Suppressor macrophage (primary cell): ENCODE data around the gene FGF5.
"Not testable (repeated sequence)": the region's sequence is repeated elsewhere in the genome, so short reads cannot be mapped to it uniquely, and the experiment has no call there.

Experiments used
- DNase-seq, 4 experiments: peaks; one replicate each; pipeline ENCODE4 v3.0.0-alpha.2; 2020 to 2022
- total RNA-seq, 17 experiments: gene quantifications; one replicate each; lab custom pipeline; 2026; ENCODE audit warnings: mixed read lengths in 6 of 17, inconsistent platforms in 3 of 17; lab: John Stamatoyannopoulos, UW

The FGF5 gene, protein sequence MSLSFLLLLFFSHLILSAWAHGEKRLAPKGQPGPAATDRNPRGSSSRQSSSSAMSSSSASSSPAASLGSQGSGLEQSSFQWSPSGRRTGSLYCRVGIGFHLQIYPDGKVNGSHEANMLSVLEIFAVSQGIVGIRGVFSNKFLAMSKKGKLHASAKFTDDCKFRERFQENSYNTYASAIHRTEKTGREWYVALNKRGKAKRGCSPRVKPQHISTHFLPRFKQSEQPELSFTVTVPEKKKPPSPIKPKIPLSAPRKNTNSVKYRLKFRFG
- 0 to 2.9 (median 0) reads per million in 17 experiments for total RNA-seq

DNA sequence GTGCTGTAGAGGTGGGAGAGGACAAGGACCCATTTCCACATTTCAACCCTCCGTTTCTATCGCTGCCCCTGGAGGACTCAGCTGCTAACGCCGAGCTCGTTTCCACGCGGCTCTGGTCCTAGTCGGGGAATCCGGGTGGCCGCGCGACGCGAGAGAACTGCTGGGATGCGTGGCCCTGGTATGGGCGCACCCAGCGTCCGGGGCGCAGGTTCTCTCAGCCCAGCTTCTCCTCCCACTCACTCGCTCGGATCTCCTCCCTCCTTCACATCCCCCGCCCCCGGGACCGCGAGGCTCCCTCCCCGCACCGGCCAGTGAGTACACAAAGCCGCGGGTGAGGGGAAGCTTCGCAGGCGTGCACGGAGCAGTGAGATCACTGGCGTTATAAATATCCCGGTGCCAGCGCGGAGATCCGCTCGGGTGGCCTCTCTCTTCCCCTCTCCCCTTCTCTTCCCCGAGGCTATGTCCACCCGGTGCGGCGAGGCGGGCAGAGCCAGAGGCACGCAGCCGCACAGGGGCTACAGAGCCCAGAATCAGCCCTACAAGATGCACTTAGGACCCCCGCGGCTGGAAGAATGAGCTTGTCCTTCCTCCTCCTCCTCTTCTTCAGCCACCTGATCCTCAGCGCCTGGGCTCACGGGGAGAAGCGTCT lies at the start of gene FGF5:
Gene FGF5 (plus strand): TSS at position 412 of the 649 bp plus-strand sequence. CDS start 161 bp downstream, at position 573.
- peak; percentile 38 to 69 (median 54) for DNase-seq

DNA sequence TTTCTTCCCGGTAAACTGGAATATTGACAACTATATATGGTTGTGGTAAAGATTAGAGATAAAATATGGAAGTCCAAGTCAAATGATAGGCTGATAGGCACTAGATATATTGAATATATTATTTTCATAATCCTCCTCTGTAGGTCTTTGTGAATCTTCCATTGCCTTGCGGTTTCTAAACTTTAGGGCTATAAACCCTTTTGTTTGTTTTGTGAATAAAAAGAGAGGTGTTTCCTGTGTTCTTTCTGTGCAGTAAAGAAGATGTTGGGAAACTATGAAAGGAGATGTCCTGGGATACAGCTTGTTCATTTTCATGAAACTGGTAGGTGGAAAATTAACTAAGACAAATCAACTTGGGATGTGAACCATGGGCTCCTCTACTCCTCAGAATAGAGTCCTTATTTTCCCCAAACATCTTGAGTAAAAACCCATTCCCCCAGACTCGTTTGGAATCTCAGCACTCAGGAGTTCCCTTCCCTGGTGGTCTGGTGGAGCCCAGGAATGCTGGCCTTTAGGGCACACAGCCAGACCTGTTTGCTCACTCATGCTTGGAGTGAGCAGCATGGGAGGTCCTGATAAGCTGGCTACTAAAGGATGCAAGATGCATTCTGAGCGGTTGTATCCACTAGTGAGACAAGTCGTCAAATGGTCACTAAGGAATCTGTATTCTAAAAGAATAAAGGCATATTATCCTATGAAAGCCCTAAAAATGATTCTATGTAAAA lies 47.0 kb upstream of the FGF5 start:
- no peak for DNase-seq

DNA sequence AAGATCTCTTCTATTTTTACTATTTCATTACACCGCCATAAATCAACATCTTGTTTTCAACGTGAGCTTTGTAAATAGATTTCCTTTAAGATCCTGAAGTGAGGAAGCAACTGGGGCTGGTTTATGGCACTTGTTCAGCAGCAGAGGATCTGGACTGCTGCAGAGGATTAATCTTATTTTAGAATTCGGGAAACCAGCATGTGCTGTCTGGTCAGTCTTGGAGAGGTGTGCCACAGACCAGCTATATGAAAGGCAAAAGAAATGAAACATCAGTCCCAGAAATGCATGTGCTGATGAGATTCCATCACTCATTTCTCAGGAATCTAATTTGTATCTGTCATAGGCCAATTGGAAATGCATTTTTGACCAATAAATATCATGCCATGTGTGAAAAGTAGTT lies 45.8 kb upstream of the FGF5 start:
- no peak for DNase-seq

DNA sequence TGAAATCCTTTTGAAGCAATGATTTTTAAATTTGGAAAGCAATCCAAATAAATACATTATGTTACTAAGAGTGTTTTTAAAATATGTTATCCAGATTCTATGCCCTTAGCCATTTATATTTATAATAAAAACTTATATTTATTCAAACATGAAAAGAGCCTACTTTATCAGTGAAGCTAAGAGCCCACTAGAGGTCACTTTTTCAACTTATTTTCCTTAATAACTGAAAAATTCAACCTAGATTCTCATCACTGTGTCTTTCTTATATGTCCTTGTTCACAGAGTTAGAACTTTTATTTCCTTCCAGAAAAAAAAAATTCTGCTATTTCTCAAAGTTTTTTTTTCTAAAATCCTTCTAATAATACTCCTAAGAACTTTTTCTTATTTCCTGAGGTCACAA lies 45.3 kb upstream of the FGF5 start:
- peak in 2 of 4 experiments; percentile 16 to 42 for DNase-seq

DNA sequence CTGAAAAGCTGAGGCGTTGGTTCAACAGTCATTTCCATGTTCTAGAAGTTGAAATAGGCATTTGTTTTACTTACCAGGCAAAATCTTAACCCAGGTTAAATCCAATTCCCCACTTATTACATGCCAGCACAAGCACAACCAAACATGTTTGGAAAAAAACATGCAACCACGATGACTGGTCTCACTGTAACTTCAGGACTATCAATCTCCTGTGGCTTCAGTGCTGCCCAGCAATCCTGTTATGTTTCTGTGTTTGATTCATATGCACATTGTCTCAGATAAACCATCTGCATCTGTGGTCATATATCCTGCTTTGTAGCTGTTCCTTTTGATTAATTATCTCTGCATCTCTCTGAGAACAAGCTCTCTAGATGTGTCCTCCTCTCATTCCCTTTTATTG lies 40.9 kb upstream of the FGF5 start:
- DNase-seq, result no peak

DNA sequence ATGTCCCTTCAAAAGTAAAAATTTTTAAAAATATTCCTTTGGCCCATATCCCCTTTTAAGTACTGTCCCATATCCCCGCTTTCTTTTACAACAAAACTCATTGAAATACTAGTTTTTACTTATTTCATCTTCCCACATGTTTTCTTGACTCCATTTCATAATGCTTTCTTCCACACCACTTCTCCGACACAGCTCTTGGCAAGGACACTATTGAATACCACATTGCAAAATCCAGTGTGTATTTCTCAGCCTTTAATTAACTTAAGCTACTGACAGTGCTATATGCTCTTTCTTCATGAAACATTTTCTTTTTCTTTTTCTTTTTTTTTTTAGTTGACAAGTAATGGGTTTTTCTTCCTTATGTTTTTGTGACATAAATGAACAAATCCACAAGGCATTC lies 40.4 kb upstream of the FGF5 start:
- no peak for DNase-seq

DNA sequence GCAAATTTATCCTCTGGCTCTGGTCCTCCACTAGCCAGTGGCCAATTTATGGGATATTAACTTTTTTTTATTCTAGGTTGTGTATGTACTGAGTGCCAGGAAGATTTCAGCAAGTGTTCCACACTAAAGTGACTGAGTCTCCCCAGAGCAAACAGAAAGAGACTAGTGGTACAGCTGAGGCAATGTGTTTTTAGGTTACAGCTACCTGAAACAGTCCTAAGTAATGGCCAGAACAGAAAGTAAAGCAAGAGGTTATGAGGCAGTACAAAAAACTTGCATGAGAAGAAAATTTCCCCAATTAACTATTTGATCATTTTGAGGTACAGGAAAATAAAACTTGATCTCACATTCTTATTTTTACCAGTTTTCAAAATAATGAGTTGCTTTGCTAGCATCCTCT lies 38.0 kb upstream of the FGF5 start:
- no peak for DNase-seq

DNA sequence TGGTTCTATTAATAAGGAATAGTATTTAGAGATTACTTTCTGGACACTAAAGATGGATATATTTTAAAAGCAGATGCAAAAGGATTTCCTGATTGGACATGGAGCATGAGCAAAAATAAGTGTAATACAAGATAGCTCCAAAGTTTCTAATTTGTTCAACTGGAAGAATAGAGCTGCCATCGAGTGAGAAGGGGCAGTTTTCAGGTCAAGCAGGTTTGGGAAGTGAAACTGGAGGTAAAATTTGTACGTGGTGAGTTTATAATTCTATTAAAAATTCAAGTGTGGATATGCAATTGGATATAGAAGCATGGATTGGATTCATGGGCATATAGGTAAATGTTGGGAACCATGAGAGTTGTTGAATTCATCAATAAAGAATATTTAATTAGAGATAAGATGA lies 37.3 kb upstream of the FGF5 start:
- DNase-seq, result no peak

DNA sequence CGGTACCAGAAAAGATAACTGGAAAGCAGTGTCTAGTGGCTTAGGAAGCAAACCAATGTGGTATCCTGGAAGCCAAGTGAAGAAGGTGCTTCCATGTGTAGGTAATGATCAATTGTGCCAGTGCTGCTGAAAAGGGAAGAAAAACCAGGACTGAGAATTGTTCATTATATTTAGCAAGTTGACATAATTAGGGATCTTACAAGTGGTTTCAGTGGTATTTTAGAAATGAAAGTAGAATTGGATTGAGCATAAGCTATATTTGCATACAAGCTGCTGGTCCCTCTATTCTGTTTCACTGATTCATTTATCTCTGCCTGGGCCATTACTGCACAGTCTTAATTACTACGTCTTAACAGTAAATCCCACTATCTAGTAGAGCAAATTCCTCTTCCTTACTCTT lies 36.9 kb upstream of the FGF5 start:
- no peak for DNase-seq

DNA sequence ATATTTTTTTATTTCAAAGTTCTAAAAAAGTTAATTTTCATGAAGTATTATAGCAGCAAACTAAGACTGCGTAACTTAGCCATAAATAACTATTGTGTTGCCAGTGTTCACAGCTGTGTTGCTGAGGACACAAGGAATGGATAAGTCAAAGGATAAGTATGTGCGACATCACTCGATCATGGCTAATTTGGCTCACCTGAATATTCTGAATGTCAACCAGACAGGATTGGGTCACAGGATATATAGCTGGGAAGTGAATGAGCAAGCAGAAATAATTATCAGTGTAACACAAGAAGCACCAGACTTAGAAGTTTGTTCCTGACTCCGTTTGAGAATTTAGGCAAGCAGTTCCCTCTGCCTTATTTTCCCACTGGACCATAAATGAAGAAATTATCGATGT lies 35.3 kb upstream of the FGF5 start:
- no peak for DNase-seq

DNA sequence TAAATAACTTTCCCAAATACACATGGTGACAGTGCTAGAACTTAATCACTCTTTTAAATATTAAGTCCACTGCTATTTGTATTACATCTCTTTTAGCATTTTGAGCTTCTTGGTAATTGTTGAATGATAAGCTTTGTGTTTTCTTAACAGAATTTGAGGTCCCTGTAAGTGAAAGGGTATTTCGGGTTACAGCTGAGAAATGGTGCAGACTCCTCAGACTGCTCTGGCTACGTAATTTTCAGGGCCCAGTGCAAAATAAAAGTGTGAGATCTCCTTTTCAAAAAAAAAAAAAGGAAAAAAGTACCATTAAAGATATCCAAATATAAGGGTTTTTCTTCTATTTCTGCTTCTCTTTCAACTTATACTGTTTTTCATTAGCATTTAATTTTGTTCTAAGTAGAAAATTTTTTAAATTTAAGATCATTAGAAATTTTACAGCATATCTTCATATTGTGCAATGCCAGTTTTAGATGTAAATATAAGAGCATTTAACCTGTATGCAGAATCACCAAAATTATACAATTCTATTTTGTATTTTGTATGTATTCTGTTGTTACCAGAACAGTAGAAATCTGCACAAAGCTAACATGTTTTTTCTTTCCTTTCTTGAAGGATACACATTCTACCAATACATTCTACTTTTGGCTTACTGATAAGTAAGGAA lies 33.6 kb upstream of the FGF5 start:
- no peak for DNase-seq

DNA sequence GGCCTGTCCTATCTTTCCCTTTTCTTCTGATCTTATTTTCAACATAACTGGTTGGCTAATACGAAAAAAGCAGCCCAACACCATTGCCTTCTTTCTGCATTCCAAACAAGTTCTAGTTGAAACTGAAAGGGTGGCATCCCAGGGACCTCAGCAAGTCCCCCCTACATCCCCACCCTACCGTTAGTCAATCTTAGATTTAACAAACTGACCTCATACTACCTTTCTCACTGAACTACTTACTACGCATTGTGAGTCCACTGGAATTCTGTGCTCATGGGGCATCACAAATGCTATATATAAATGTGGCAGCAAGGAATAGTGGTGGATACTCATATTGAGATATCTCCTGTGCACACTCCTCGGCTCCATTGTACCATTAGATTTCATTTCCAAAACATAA lies 33.1 kb upstream of the FGF5 start:
- DNase-seq, result no peak

DNA sequence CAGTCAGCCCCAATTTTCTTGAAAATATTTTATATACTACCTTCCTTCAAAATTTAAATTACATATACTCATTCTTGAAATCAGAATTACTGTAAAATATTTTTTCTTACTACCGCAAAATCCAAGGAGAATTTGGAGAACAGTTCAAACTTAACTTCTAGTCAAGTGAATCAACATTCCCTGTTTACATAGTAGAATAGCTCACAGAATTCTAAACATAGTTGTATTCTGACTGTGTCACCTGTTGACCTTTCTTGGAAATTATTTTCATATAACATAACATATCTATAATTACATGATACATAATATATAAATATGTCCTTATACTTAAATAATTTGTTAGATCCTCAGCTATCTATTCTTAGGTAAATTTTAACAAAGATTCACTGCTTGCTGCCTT lies 31.0 kb upstream of the FGF5 start:
- DNase-seq, result no peak

DNA sequence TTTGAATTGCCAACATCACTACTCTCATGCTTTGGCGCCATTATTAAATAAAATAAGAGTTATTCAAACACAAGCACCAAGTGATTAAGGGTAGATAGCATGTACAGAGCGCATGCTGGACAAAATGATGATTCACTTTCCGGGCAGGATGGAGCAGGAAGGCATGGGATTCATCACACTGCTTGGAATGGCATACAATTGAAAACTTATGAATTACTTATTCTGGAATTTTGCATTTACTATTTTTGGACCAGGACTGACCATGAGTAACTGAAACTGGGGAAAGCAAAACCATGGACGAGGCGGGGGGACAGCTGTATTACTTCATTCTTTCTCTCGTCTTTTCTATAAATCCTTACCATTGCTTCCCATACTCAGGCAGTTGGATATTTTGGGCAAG lies 28.5 kb upstream of the FGF5 start:
- DNase-seq, result no peak

DNA sequence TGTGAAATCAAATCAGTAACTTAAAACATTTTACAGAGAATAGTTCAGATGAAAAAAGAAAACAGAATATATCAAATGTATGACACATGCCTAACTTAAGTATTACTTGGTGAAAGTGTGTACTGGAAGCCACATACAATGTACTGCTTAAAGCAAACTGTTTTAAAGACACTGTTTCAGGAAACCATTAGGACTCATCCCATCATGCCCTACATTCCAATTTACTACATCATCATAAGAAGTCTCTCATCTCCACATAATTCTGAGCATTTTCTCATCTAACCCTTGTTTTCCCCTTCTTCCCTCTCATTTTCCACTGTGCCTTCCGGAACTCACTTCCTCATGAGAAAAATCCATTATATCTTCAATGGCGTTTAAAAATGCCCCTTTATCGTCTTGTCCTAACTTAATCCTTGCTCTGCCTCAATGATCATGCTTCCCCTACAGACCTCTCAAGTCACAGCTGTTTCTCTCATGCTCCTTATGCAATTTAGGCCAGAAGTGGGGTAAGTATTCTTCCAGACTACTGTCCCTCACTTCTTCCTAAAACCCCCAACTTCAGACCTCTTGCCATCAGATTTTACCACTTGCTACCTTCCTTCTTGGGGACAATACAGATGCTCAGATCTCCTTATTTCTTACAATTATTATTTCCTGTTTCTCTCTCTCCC lies 26.8 kb upstream of the FGF5 start:
- DNase-seq, result no peak

DNA sequence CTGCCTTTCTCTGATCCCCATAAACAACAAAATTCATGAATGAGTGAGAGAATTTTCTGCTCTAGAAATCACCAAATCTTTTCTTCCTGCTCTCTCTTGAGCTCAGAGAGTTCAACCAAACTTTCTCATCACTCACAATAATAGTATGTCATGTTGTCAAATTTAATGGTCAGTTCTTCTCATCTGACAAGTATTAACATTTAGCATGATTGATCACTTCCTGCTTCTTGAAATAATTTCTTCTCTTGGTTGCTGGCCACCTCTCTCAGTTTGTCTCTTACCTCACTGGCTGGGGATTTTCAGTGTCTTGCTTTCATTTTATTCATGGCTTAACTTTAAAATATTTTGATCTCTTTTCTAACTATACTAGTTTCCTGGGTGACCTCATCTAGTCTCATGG lies 25.5 kb upstream of the FGF5 start:
- no peak for DNase-seq

DNA sequence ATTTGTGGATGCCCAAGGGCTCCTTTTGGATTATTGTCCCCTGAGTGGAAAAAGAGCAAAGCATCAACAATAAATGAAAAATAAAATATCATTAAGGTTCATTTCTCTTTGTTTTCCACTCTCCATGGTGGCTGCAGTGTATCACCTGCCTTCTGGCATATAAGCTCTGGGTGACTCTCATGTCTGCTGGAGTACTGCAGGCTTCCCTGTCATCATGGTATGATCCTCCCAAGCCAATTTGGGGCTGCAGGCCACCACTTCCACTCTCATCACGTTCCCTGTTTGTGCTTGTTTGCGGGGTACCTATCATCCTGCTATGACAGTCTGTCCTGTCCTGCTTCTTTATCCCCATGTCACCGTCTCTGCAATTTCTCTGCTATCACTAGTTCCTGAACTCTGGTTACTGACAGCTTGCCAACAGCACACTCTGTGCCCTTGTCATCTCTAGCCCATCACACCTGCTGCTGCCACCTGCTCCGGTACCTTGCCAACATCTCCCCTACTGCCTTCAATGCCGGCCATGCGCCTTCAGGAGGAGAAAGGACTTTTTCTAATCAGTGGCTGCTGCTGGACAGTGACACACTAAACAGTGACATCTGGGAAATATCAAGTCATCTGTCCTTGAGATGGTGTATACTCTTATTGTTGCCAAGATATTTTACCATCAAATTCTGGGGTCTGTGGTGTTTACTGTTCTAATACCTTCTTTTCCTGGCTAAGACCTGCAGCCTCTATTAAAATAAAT lies 23.0 kb upstream of the FGF5 start:
- no peak for DNase-seq

DNA sequence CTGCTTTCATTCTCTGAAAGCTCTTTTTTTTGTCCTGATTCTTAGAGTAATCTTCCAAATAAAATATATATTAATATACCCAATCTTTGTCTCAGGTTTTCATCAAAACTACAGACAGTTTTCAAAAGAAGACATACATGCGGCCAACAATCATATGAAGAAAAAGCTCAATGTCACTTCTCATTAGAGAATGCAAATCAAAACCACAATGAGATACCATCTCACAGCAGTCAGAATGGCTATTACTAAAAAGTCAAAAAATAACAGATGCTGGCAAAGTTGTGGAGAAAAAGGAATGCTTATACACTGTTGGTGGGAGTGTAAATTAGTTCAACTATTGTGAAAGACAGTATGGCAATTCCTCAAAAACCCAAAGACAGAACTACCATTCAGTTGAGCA lies 19.0 kb upstream of the FGF5 start:
- not testable (repeated sequence) for DNase-seq

DNA sequence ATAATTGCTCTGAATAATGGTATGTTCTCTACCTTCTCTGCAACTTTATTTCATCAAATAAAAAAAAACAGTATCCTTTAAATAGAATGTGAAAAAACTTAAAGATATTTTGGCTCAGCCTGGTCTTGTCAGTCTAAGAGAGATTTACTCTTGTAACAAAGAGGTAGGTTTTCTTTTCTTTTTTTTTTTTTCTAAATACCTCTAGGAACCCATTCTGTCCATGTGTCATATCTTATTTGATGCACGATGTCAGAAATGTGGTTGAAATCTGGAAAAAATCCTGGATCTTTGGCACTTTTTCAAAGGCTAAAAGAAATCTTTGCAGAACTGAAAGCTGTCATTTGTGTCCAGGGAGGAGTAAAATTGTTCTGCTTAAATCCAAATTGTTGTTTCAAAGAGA lies 17.3 kb upstream of the FGF5 start:
- DNase-seq, result no peak

DNA sequence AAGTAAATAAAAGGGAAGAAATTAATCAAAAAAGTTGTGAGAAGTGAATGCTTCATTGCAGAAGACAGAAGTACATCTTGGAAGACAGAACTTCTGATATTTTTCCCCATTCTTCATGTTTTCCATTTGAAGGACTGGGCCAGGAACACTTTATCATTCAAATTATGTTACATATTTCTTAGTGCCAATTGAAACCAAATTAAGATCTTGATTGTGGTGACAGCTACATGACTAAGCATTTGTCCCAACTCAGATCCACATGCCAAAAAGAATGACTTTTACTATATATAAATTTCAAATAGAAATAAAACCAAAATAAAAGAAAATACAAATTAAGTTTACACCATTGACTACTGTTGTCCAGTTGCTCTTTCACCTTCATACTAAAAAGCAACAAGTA lies 14.0 kb upstream of the FGF5 start:
- DNase-seq, result no peak

DNA sequence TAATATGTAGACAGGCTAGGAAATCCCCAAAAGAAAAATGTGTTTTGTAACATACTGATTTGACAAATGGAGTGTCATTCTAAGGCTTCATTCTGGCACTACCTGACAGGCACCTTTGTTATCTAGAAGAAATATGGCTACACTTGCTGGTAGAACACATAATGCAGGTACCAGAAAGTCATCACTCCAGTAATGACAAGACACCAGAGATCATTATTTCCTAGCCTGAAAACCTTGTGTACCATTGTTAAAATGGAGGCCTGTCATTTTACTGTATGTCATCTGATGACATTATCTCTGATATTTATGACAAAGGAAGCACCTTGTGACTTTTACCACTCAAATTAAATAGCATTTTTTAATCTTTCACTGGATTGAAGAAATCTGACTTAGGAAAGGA lies 13.5 kb upstream of the FGF5 start:
- no peak for DNase-seq

DNA sequence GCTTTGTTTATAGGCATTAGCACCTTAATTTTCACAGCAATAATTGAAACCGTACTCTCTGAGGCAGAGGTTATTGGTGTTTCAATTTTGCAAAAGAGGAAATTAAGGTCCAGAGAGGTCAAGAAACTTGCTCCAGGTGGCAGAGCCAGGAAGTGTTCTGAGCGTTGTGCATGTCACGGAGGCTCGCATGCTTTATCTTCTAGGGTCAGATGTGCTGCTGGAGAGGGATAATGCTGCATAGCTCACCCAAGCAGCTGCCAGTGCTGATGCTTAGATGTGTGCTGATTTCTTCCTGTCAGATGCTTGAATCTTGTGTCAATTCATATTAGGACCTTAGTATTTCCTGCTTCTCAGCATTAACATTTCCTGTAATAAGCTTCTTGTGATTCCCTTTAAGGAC lies 13.0 kb upstream of the FGF5 start:
- DNase-seq, result no peak
